K562 (cell line): ENCODE data around the gene CD151. TPM values are rescaled to one million over a fixed set of nuclear protein-coding genes. Genes with fewer than 3 reads are reported as not detected.

ENCODE experiments used
- ARID1B ChIP-seq: fragments of 450-650 bp; IDR thresholded peaks from 2 replicates; pipeline ENCODE4 v1.6.1; 2016; ENCODE audit warnings: antibody characterized with exemption, mild to moderate bottlenecking, inconsistent platforms
- CHD7 ChIP-seq: fragments of 200-600 bp; sonication (generic); IDR thresholded peaks from one replicate; pipeline ENCODE4 v1.6.1; 2012; ENCODE audit warnings: mild to moderate bottlenecking, low read depth, low read length, inconsistent platforms
- MNT ChIP-seq, 2 experiments: fragments of 450-650 bp; conservative IDR thresholded peaks; 2 replicates each; pipeline ENCODE4 v1.6.1; 2017; ENCODE audit warnings: mild to moderate bottlenecking in 2 of 2, moderate library complexity in 2 of 2
- SFPQ ChIP-seq: fragments of 200-400 bp; formaldehyde crosslinking; IDR thresholded peaks from 2 replicates; pipeline ENCODE4 v1.6.1; 2017; ENCODE audit warnings: mild to moderate bottlenecking, low read depth, low read length, moderate library complexity
- SRF ChIP-seq, 2 experiments: fragments of 250-450, 450-650 bp in 1 of 2; sonication (Bioruptor Pico) in 1 of 2; sonication (generic) in 1 of 2; formaldehyde crosslinking; IDR thresholded peaks; 2 replicates each; pipeline versions ENCODE4 v1.5.0 to v1.5.1; 2020 to 2022; ENCODE audit warnings: mild to moderate bottlenecking in 1 of 2, missing genetic modification reagents in 1 of 2
- USF1 ChIP-seq: sonication (generic); formaldehyde crosslinking; IDR thresholded peaks from 2 replicates; pipeline ENCODE4 v1.9.0; 2022; ENCODE audit warnings: mild to moderate bottlenecking, missing genetic modification reagents
- ZBTB12 ChIP-seq: fragments of 250-450 bp; sonication (Bioruptor Pico); IDR thresholded peaks from 2 replicates; pipeline ENCODE4 v1.4.0; 2020
- polyA plus RNA-seq, 8 experiments: library from polyadenylated mRNA; depleted of rRNA in 4 of 8; stranded (reverse) in 5 of 8; unstranded in 3 of 8; fragments of >200 nt; fragmentation: Nextera tagmentation in 2 of 8; fragmentation: Illumina TruSeq in 1 of 8; extraction: Ambion mirVana in 2 of 8; extraction: Trizol in 1 of 8; gene quantifications; 2 replicates each; pipeline versions ENCODE4 v1.2.1 to v1.2.3, GENCODE V29; 2011 to 2014; ENCODE audit warnings: inconsistent platforms in 1 of 8, missing spikeins in 1 of 8
- total RNA-seq, 7 experiments: library from RNA; depleted of rRNA in 6 of 7; stranded (reverse); fragments of >200 nt in 6 of 7; fragmentation: Illumina TruSeq in 2 of 7; extraction: Trizol in 2 of 7; gene quantifications; 2 replicates each; pipeline versions ENCODE4 v1.2.1 to v1.2.3, GENCODE V29; 2011 to 2021; ENCODE audit warnings: low replicate concordance in 1 of 7

Gene CD151
- total and polyA plus RNA-seq, 9 of the 15 experiments (the other 6 are each of a cell fraction or from before 2014, with no cell fraction given), result 2.3 to 187 (median 140) TPM

GRCh38 chr11:809287-810039, 23.3 kb upstream of the CD151 start, which contains the start of gene RPLP2 (continued):
- no peak for TF ChIP-seq CHD7
- TF ChIP-seq ARID1B, result peak; percentile 41
- TF ChIP-seq SFPQ, result no peak
- TF ChIP-seq ZBTB12, result peak; percentile 98
- peak; percentile 51 to 71; a peak in 3 of 4 replicates for TF ChIP-seq SRF (CRISPR knock-in tag; IDR thresholded peaks at IDR 0.05)
- peak; percentile 97 to 98 for TF ChIP-seq MNT (conservative IDR thresholded peaks at IDR 0.05)
- peak; percentile 68 for TF ChIP-seq USF1 (CRISPR knock-in tag)
